ENCODE measurements around the gene SMYD3.

The SMYD3 gene

GRCh38 chr1:246308533-246309075 lies 198.5 kb downstream of the SMYD3 start:
- Histone ChIP-seq H3K9ac (ENCODE audit: insufficient read length, low read depth) (no peak overlapping the region), H3K9me3 (ENCODE audit: insufficient read depth, low read length) (no peaks in the 10 kb centered on the region), H3K36me3 (ENCODE audit: insufficient read depth, insufficient read length, low read length) (no peaks in the 10 kb centered on the region), H3K4me3 (ENCODE audit: insufficient read length, low read depth) (no peak overlapping the region), H3K4me1 (ENCODE audit: insufficient read depth, insufficient read length) (no peaks in the 10 kb centered on the region), H3K27me3 (ENCODE audit: insufficient read depth, insufficient read length) (no peaks in the 10 kb centered on the region)
- no peak for TF ChIP-seq ZNF274 (IDR thresholded peaks at IDR 0.05; ENCODE audit: low read depth, low read length)
- TF ChIP-seq SUZ12 (IDR thresholded peaks at IDR 0.05; ENCODE audit: extremely low read depth, insufficient read depth, insufficient read length), result no peak
- no peak for TF ChIP-seq YY1 (IDR thresholded peaks at IDR 0.05; ENCODE audit: insufficient read depth, insufficient read length)
- no peak for DNase-seq (ENCODE audit: low read depth, low spot score)

GRCh38 chr1:246306415-246307037 lies 200.6 kb downstream of the SMYD3 start:
- DNase-seq (ENCODE audit: low read depth, low spot score), result no peak

GRCh38 chr1:246304484-246305259 lies 202.4 kb downstream of the SMYD3 start:
- TF ChIP-seq SUZ12 (IDR thresholded peaks at IDR 0.05; ENCODE audit: extremely low read depth, insufficient read depth, insufficient read length) (no peak), YY1 (IDR thresholded peaks at IDR 0.05; ENCODE audit: insufficient read depth, insufficient read length) (no peak), ZNF274 (IDR thresholded peaks at IDR 0.05; ENCODE audit: low read depth, low read length) (no peak)
- Histone ChIP-seq H3K4me1 (ENCODE audit: insufficient read depth, insufficient read length) (no peaks in the 10 kb centered on the region), H3K27me3 (ENCODE audit: insufficient read depth, insufficient read length) (no peaks in the 10 kb centered on the region), H3K9ac (ENCODE audit: insufficient read length, low read depth) (no peak overlapping the region), H3K4me3 (ENCODE audit: insufficient read length, low read depth) (no peak overlapping the region), H3K9me3 (ENCODE audit: insufficient read depth, low read length) (no peaks in the 10 kb centered on the region), H3K36me3 (ENCODE audit: insufficient read depth, insufficient read length, low read length) (no peaks in the 10 kb centered on the region)
- no peak for DNase-seq (ENCODE audit: low read depth, low spot score)

More at GRCh38 chr1:246306415-246307037, 200.6 kb downstream of the SMYD3 start:
- Histone ChIP-seq H3K9ac (ENCODE audit: insufficient read length, low read depth) (no peak overlapping the region), H3K9me3 (ENCODE audit: insufficient read depth, low read length) (no peaks in the 10 kb centered on the region), H3K4me1 (ENCODE audit: insufficient read depth, insufficient read length) (no peaks in the 10 kb centered on the region), H3K27me3 (ENCODE audit: insufficient read depth, insufficient read length) (no peaks in the 10 kb centered on the region), H3K4me3 (ENCODE audit: insufficient read length, low read depth) (no peak overlapping the region), H3K36me3 (ENCODE audit: insufficient read depth, insufficient read length, low read length) (no peaks in the 10 kb centered on the region)
- TF ChIP-seq YY1 (IDR thresholded peaks at IDR 0.05; ENCODE audit: insufficient read depth, insufficient read length) (no peak), SUZ12 (IDR thresholded peaks at IDR 0.05; ENCODE audit: extremely low read depth, insufficient read depth, insufficient read length) (no peak), ZNF274 (IDR thresholded peaks at IDR 0.05; ENCODE audit: low read depth, low read length) (no peak)

GRCh38 chr1:246302711-246303317 lies 204.3 kb downstream of the SMYD3 start:
- no peak overlapping the region for H3K4me3 ChIP-seq (ENCODE audit: insufficient read length, low read depth)
- no peak overlapping the region for H3K9ac ChIP-seq (ENCODE audit: insufficient read length, low read depth)
- no peaks in the 10 kb centered on the region for H3K4me1 ChIP-seq (ENCODE audit: insufficient read depth, insufficient read length)
- H3K9me3 ChIP-seq (ENCODE audit: insufficient read depth, low read length), result no peaks in the 10 kb centered on the region
- DNase-seq (ENCODE audit: low read depth, low spot score), result no peak
- H3K27me3 ChIP-seq (ENCODE audit: insufficient read depth, insufficient read length), result no peaks in the 10 kb centered on the region
- TF ChIP-seq ZNF274 (IDR thresholded peaks at IDR 0.05; ENCODE audit: low read depth, low read length) (no peak), YY1 (IDR thresholded peaks at IDR 0.05; ENCODE audit: insufficient read depth, insufficient read length) (no peak), SUZ12 (IDR thresholded peaks at IDR 0.05; ENCODE audit: extremely low read depth, insufficient read depth, insufficient read length) (no peak)
- no peaks in the 10 kb centered on the region for H3K36me3 ChIP-seq (ENCODE audit: insufficient read depth, insufficient read length, low read length)

GRCh38 chr1:246302251-246302625 lies 204.8 kb downstream of the SMYD3 start:
- no peak for TF ChIP-seq YY1 (IDR thresholded peaks at IDR 0.05; ENCODE audit: insufficient read depth, insufficient read length)
- no peak for TF ChIP-seq SUZ12 (IDR thresholded peaks at IDR 0.05; ENCODE audit: extremely low read depth, insufficient read depth, insufficient read length)
- TF ChIP-seq ZNF274 (IDR thresholded peaks at IDR 0.05; ENCODE audit: low read depth, low read length), result no peak
- no peaks in the 10 kb centered on the region for H3K9me3 ChIP-seq (ENCODE audit: insufficient read depth, low read length)
- no peak overlapping the region for H3K9ac ChIP-seq (ENCODE audit: insufficient read length, low read depth)
- H3K4me1 ChIP-seq (ENCODE audit: insufficient read depth, insufficient read length), result no peaks in the 10 kb centered on the region
- H3K4me3 ChIP-seq (ENCODE audit: insufficient read length, low read depth), result no peak overlapping the region
- no peak for DNase-seq (ENCODE audit: low read depth, low spot score)
- H3K36me3 ChIP-seq (ENCODE audit: insufficient read depth, insufficient read length, low read length), result no peaks in the 10 kb centered on the region
- H3K27me3 ChIP-seq (ENCODE audit: insufficient read depth, insufficient read length), result no peaks in the 10 kb centered on the region

- no peak for TF ChIP-seq SUZ12 (IDR thresholded peaks at IDR 0.05; ENCODE audit: extremely low read depth, insufficient read depth, insufficient read length)
- TF ChIP-seq ZNF274 (IDR thresholded peaks at IDR 0.05; ENCODE audit: low read depth, low read length), result no peak
- TF ChIP-seq YY1 (IDR thresholded peaks at IDR 0.05; ENCODE audit: insufficient read depth, insufficient read length), result no peak
- no peak for DNase-seq (ENCODE audit: low read depth, low spot score)
- H3K9ac ChIP-seq (ENCODE audit: insufficient read length, low read depth), result no peak overlapping the region
- no peaks in the 10 kb centered on the region for H3K36me3 ChIP-seq (ENCODE audit: insufficient read depth, insufficient read length, low read length)
- H3K4me1 ChIP-seq (ENCODE audit: insufficient read depth, insufficient read length), result no peaks in the 10 kb centered on the region
- H3K4me3 ChIP-seq (ENCODE audit: insufficient read length, low read depth), result no peak overlapping the region
- no peaks in the 10 kb centered on the region for H3K27me3 ChIP-seq (ENCODE audit: insufficient read depth, insufficient read length)
- H3K9me3 ChIP-seq (ENCODE audit: insufficient read depth, low read length), result no peaks in the 10 kb centered on the region
Observed at GRCh38 chr1:246301553-246302250, 205.4 kb downstream of the SMYD3 start.
